ENCODE data around the gene DGCR8. TPM values are rescaled to one million over a fixed set of nuclear protein-coding genes. Genes with fewer than 3 reads are reported as not detected.
A peak's percentile ranks its signal among the peaks of the same experiment; 100 is the strongest.

DGCR8 gene
- polyA plus RNA-seq, 3 donors from 2014 or later = 0.83 to 5.4 (median 1.4) TPM

- H3K27me3 Mint-ChIP-seq (ENCODE audit: low read depth in 3 of 3) = peaks cover 0 to 4% (median 2%) of the 10 kb centered on the region in 3 donors
Observed at GRCh38 chr22:20040327-20041200, 39.5 kb upstream of the DGCR8 start.

GRCh38 chr22:20043057-20043996 lies 36.7 kb upstream of the DGCR8 start:
- peaks cover 13 to 29% (median 17%) of the 10 kb centered on the region in 3 donors for H3K36me3 Mint-ChIP-seq
- no peak overlapping the region for H3K4me3 Mint-ChIP-seq
- no peak for DNase-seq
- peaks cover 5 to 12% of the 10 kb centered on the region in 2 donors for H3K4me1 Mint-ChIP-seq
- H3K27me3 Mint-ChIP-seq (ENCODE audit: low read depth in 3 of 3) = peaks cover 2% of the 10 kb centered on the region in 3 donors
- peak overlapping the region in 1 of 6 donors; percentile 40 for H3K27ac Mint-ChIP-seq
- no peaks in the 10 kb centered on the region for H3K9me3 Mint-ChIP-seq

More at GRCh38 chr22:20040327-20041200, 39.5 kb upstream of the DGCR8 start:
- H3K4me1 Mint-ChIP-seq = peaks cover 4 to 7% of the 10 kb centered on the region in 2 donors
- H3K4me3 Mint-ChIP-seq = no peak overlapping the region
- no peak overlapping the region for H3K27ac Mint-ChIP-seq
- H3K9me3 Mint-ChIP-seq = no peaks in the 10 kb centered on the region
- peaks cover under 1 to 23% (median under 1%) of the 10 kb centered on the region in 3 donors for H3K36me3 Mint-ChIP-seq
- DNase-seq = no peak

GRCh38 chr22:20043997-20044342 lies 36.1 kb upstream of the DGCR8 start:
- no peak for DNase-seq
- no peaks in the 10 kb centered on the region for H3K9me3 Mint-ChIP-seq
- no peak overlapping the region for H3K4me3 Mint-ChIP-seq
- H3K4me1 Mint-ChIP-seq = peaks cover 5 to 12% of the 10 kb centered on the region in 2 donors
- H3K27me3 Mint-ChIP-seq (ENCODE audit: low read depth in 3 of 3) = peaks cover 2% of the 10 kb centered on the region in 3 donors
- H3K36me3 Mint-ChIP-seq = peaks cover 15 to 34% (median 23%) of the 10 kb centered on the region in 3 donors
- peak overlapping the region in 1 of 6 donors; percentile 40 for H3K27ac Mint-ChIP-seq

- no peak for DNase-seq
- peaks cover 6 to 12% of the 10 kb centered on the region in 2 donors for H3K4me1 Mint-ChIP-seq
- H3K27me3 Mint-ChIP-seq (ENCODE audit: low read depth in 3 of 3) = peaks cover 2% of the 10 kb centered on the region in 3 donors
- no peaks in the 10 kb centered on the region for H3K9me3 Mint-ChIP-seq
- H3K36me3 Mint-ChIP-seq = peaks cover 15 to 38% (median 26%) of the 10 kb centered on the region in 3 donors
- H3K27ac Mint-ChIP-seq = no peak overlapping the region
- H3K4me3 Mint-ChIP-seq = no peak overlapping the region
Observed at GRCh38 chr22:20044495-20045151, 35.4 kb upstream of the DGCR8 start.

- peak overlapping the region in 3 of 6 donors; percentile 20 to 71 (median 69) for H3K27ac Mint-ChIP-seq
- DNase-seq = no peak
- H3K4me1 Mint-ChIP-seq = peaks cover 6 to 7% of the 10 kb centered on the region in 2 donors
Observed at GRCh38 chr22:20046730-20047129, 33.3 kb upstream of the DGCR8 start.

GRCh38 chr22:20051927-20052308 lies 28.1 kb upstream of the DGCR8 start:
- Mint-ChIP-seq H3K4me1 (peaks cover 0 to 1% of the 10 kb centered on the region in 2 donors), H3K27ac (no peak overlapping the region), H3K27me3 (ENCODE audit: low read depth in 3 of 3) (peaks cover 0 to 1% (median 0%) of the 10 kb centered on the region in 3 donors), H3K9me3 (no peaks in the 10 kb centered on the region), H3K36me3 (peaks cover 6 to 20% (median 17%) of the 10 kb centered on the region in 3 donors), H3K4me3 (no peak overlapping the region)
- no peak for DNase-seq

More at GRCh38 chr22:20046730-20047129, 33.3 kb upstream of the DGCR8 start:
- Mint-ChIP-seq H3K9me3 (no peaks in the 10 kb centered on the region), H3K4me3 (no peak overlapping the region), H3K27me3 (ENCODE audit: low read depth in 3 of 3) (peaks cover 0 to 2% (median 2%) of the 10 kb centered on the region in 3 donors), H3K36me3 (peaks cover 15 to 36% (median 26%) of the 10 kb centered on the region in 3 donors)

GRCh38 chr22:20052309-20053259 lies 27.5 kb upstream of the DGCR8 start:
- H3K4me1 Mint-ChIP-seq = peaks cover 1 to 4% of the 10 kb centered on the region in 2 donors
- H3K9me3 Mint-ChIP-seq = no peaks in the 10 kb centered on the region
- no peak overlapping the region for H3K27ac Mint-ChIP-seq
- peaks cover 0 to 1% (median 0%) of the 10 kb centered on the region in 3 donors for H3K27me3 Mint-ChIP-seq (ENCODE audit: low read depth in 3 of 3)
- DNase-seq = no peak
- peaks cover 6 to 19% (median 16%) of the 10 kb centered on the region in 3 donors for H3K36me3 Mint-ChIP-seq
- no peak overlapping the region for H3K4me3 Mint-ChIP-seq

- peaks cover 10 to 11% of the 10 kb centered on the region in 2 donors for H3K4me1 Mint-ChIP-seq
- no peaks in the 10 kb centered on the region for H3K9me3 Mint-ChIP-seq
- H3K27me3 Mint-ChIP-seq (ENCODE audit: low read depth in 3 of 3) = peaks cover 0 to 1% (median under 1%) of the 10 kb centered on the region in 3 donors
- H3K4me3 Mint-ChIP-seq = no peak overlapping the region
- no peak for DNase-seq
- peaks cover under 1 to 16% (median 13%) of the 10 kb centered on the region in 3 donors for H3K36me3 Mint-ChIP-seq
- no peak overlapping the region for H3K27ac Mint-ChIP-seq
Observed at GRCh38 chr22:20053407-20054033, 26.5 kb upstream of the DGCR8 start.

- peaks cover 0 to 12% (median 8%) of the 10 kb centered on the region in 3 donors for H3K36me3 Mint-ChIP-seq
- peaks cover 0 to 2% (median 1%) of the 10 kb centered on the region in 3 donors for H3K27me3 Mint-ChIP-seq (ENCODE audit: low read depth in 3 of 3)
Observed at GRCh38 chr22:20054034-20054427, 26.0 kb upstream of the DGCR8 start.

GRCh38 chr22:20054485-20054884 lies 25.6 kb upstream of the DGCR8 start:
- Mint-ChIP-seq H3K9me3 (no peaks in the 10 kb centered on the region), H3K36me3 (peaks cover 0 to 9% (median 6%) of the 10 kb centered on the region in 3 donors), H3K4me3 (no peak overlapping the region), H3K27ac (no peak overlapping the region), H3K27me3 (ENCODE audit: low read depth in 3 of 3) (peaks cover 0 to 4% (median 1%) of the 10 kb centered on the region in 3 donors), H3K4me1 (peaks cover 20% of the 10 kb centered on the region in 2 donors)
- no peak for DNase-seq

More at GRCh38 chr22:20054034-20054427, 26.0 kb upstream of the DGCR8 start:
- H3K4me1 Mint-ChIP-seq = peaks cover 16% of the 10 kb centered on the region in 2 donors
- DNase-seq = no peak
- no peak overlapping the region for H3K27ac Mint-ChIP-seq
- H3K9me3 Mint-ChIP-seq = no peaks in the 10 kb centered on the region
- no peak overlapping the region for H3K4me3 Mint-ChIP-seq

- H3K4me3 Mint-ChIP-seq = no peak overlapping the region
- peaks cover 24 to 25% of the 10 kb centered on the region in 2 donors for H3K4me1 Mint-ChIP-seq
- H3K36me3 Mint-ChIP-seq = peaks cover 0 to 6% (median 6%) of the 10 kb centered on the region in 3 donors
- DNase-seq = no peak
- no peak overlapping the region for H3K27ac Mint-ChIP-seq
- H3K9me3 Mint-ChIP-seq = no peaks in the 10 kb centered on the region
- H3K27me3 Mint-ChIP-seq (ENCODE audit: low read depth in 3 of 3) = peaks cover 0 to 4% (median 1%) of the 10 kb centered on the region in 3 donors
Observed at GRCh38 chr22:20055144-20055543, 24.9 kb upstream of the DGCR8 start.

- H3K36me3 Mint-ChIP-seq = peaks cover 0 to 8% (median 6%) of the 10 kb centered on the region in 3 donors
- no peak overlapping the region for H3K4me3 Mint-ChIP-seq
- peaks cover 26 to 29% of the 10 kb centered on the region in 2 donors for H3K4me1 Mint-ChIP-seq
- no peak for DNase-seq
- no peak overlapping the region for H3K27ac Mint-ChIP-seq
- H3K9me3 Mint-ChIP-seq = no peaks in the 10 kb centered on the region
- peaks cover 0 to 4% (median 1%) of the 10 kb centered on the region in 3 donors for H3K27me3 Mint-ChIP-seq (ENCODE audit: low read depth in 3 of 3)
Observed at GRCh38 chr22:20055654-20056053, 24.4 kb upstream of the DGCR8 start.
